GM23338 (cell line): ENCODE results near the gene ACVR1C. TPM values are rescaled to one million over a fixed set of nuclear protein-coding genes. Genes with fewer than 3 reads are reported as not detected.

Source experiments
- ATAC-seq: fragments of 200-7000 bp; cut with Tn5 transposase; 3 replicates; pipeline ENCODE4 v1.9.1; 2020
- DNase-seq: peaks from one replicate; pipeline ENCODE4 v3.0.0-alpha.2; 2015; ENCODE audit warnings: low spot score
- H2AFZ ChIP-seq: fragments of 200-600 bp; sonication (generic); 2 replicates; pipeline ENCODE4 v1.8.0; 2016; ENCODE audit warnings: antibody characterized with exemption, mild to moderate bottlenecking, moderate library complexity
- H3F3A ChIP-seq: fragments of 200-600 bp; sonication (generic); replicated peaks from 2 replicates; pipeline ENCODE4 v1.8.0; 2017; ENCODE audit warnings: antibody characterized with exemption, mixed run types, low read depth
- H3K27ac ChIP-seq: fragments of 200-600 bp; sonication (generic); 2 replicates; pipeline ENCODE4 v1.6.1; 2016; ENCODE audit warnings: low read depth
- H3K27me3 ChIP-seq: fragments of 200-600 bp; sonication (generic); 2 replicates; pipeline ENCODE4 v1.8.0; 2016; ENCODE audit warnings: mild to moderate bottlenecking, mixed run types, moderate library complexity; ENCODE audit not compliant: insufficient read depth
- H3K36me3 ChIP-seq: fragments of 200-600 bp; sonication (generic); 2 replicates; pipeline ENCODE4 v1.8.0; 2016; ENCODE audit warnings: mild to moderate bottlenecking; ENCODE audit not compliant: insufficient read depth
- H3K4me1 ChIP-seq: fragments of 200-600 bp; sonication (generic); 2 replicates; pipeline ENCODE4 v1.8.0; 2016; ENCODE audit warnings: mild to moderate bottlenecking, moderate library complexity; ENCODE audit not compliant: insufficient read depth
- H3K4me2 ChIP-seq: fragments of 200-600 bp; sonication (generic); 2 replicates; pipeline ENCODE4 v1.7.1; 2017; ENCODE audit warnings: mixed run types
- H3K4me3 ChIP-seq: fragments of 200-600 bp; sonication (generic); 2 replicates; pipeline ENCODE4 v1.6.1; 2016; ENCODE audit warnings: mixed run types
- H3K79me2 ChIP-seq: fragments of 200-600 bp; sonication (generic); replicated peaks from 2 replicates; pipeline ENCODE4 v1.8.0; 2017; ENCODE audit warnings: mild to moderate bottlenecking; ENCODE audit not compliant: insufficient read depth
- H3K9me2 ChIP-seq: fragments of 200-600 bp; sonication (generic); 2 replicates; pipeline ENCODE4 v1.8.0; 2017; ENCODE audit not compliant: insufficient read depth
- H4K20me1 ChIP-seq: fragments of 200-600 bp; sonication (generic); replicated peaks from 2 replicates; pipeline ENCODE4 v1.8.0; 2017; ENCODE audit warnings: mild to moderate bottlenecking; ENCODE audit not compliant: insufficient read depth
- H3K27ac Mint-ChIP-seq: 2 replicates; pipeline ENCODE4 v1.8.0; 2020; ENCODE audit warnings: inconsistent platforms, mild to moderate bottlenecking, moderate library complexity, mixed read lengths
- H3K27me3 Mint-ChIP-seq: 3 replicates; pipeline ENCODE4 v1.8.0; 2022; ENCODE audit warnings: low read depth, mild to moderate bottlenecking, moderate library complexity, mixed read lengths, inconsistent platforms; ENCODE audit not compliant: insufficient read depth, poor library complexity
- H3K36me3 Mint-ChIP-seq: 3 replicates; pipeline ENCODE4 v1.8.0; 2021; ENCODE audit warnings: low read depth, mild to moderate bottlenecking, inconsistent platforms, moderate library complexity, mixed read lengths
- H3K4me1 Mint-ChIP-seq: 3 replicates; pipeline ENCODE4 v1.8.0; 2020; ENCODE audit warnings: mild to moderate bottlenecking, inconsistent platforms, mixed read lengths
- H3K4me3 Mint-ChIP-seq: 3 replicates; pipeline ENCODE4 v1.8.0; 2021; ENCODE audit warnings: moderate library complexity, mild to moderate bottlenecking, inconsistent platforms, mixed read lengths
- H3K9me3 Mint-ChIP-seq: 3 replicates; pipeline ENCODE4 v1.8.0; 2020; ENCODE audit warnings: moderate library complexity, mild to moderate bottlenecking, inconsistent platforms, mixed read lengths
- CREB1 ChIP-seq: fragments of 250-450 bp; sonication (Bioruptor Pico); IDR thresholded peaks from 2 replicates; pipeline ENCODE4 v1.5.0; 2020; ENCODE audit warnings: low read depth, mild to moderate bottlenecking, moderate library complexity
- CTCF ChIP-seq, 2 experiments: fragments of 200-600 bp in 1 of 2; sonication (generic) in 1 of 2; conservative IDR thresholded peaks; 2 replicates each; pipeline versions ENCODE4 v1.5.1 to v1.6.1; 2016 to 2017; ENCODE audit warnings: antibody characterized with exemption in 2 of 2, low read depth in 2 of 2, mild to moderate bottlenecking in 2 of 2, moderate library complexity in 1 of 2
- EZH2 ChIP-seq: fragments of 200-600 bp; sonication (generic); IDR thresholded peaks from one replicate; pipeline ENCODE4 v1.8.0; 2017; ENCODE audit warnings: antibody characterized with exemption, mild to moderate bottlenecking, low read depth; ENCODE audit not compliant: unreplicated experiment
- EZH2phosphoT487 ChIP-seq: fragments of 200-600 bp; sonication (generic); IDR thresholded peaks from one replicate; pipeline ENCODE4 v1.8.1; 2018; ENCODE audit warnings: antibody characterized with exemption; ENCODE audit not compliant: unreplicated experiment
- JUNB ChIP-seq: IDR thresholded peaks from one replicate; pipeline ENCODE4 v1.6.1; 2016; ENCODE audit warnings: antibody characterized with exemption; ENCODE audit not compliant: unreplicated experiment
- NANOG ChIP-seq: IDR thresholded peaks from 2 replicates; pipeline ENCODE4 v1.6.1; 2016; ENCODE audit warnings: antibody characterized with exemption, borderline replicate concordance
- POLR2AphosphoS5 ChIP-seq: IDR thresholded peaks from 2 replicates; pipeline ENCODE4 v1.6.1; 2016; ENCODE audit warnings: antibody characterized with exemption, low read depth
- STAT1 ChIP-seq: IDR thresholded peaks from one replicate; pipeline ENCODE4 v1.6.1; 2016; ENCODE audit warnings: antibody characterized with exemption; ENCODE audit not compliant: unreplicated experiment
- ZNF114 ChIP-seq: fragments of 250-450 bp; sonication (Bioruptor Pico); IDR thresholded peaks from 2 replicates; pipeline ENCODE4 v1.5.0; 2020; ENCODE audit warnings: mild to moderate bottlenecking, moderate library complexity
- ZNF331 ChIP-seq: fragments of 250-450 bp; sonication (Bioruptor Pico); IDR thresholded peaks from 2 replicates; pipeline ENCODE4 v1.5.0; 2020; ENCODE audit warnings: low read depth, mild to moderate bottlenecking, moderate library complexity
- long read RNA-seq: library from polyadenylated mRNA; unstranded; transcript quantifications from one replicate; pipeline ENCODE4 v2.0.0, GENCODE V29; 2020; ENCODE audit not compliant: unreplicated experiment
- polyA plus RNA-seq: library from polyadenylated mRNA; unstranded; fragments of >200 nt; fragmentation: Nextera tagmentation; extraction: Ambion mirVana; gene quantifications from 2 replicates; pipeline ENCODE4 v1.2.1, GENCODE V29; 2016
- total RNA-seq: library from RNA; depleted of rRNA; stranded (reverse); fragments of >200 nt; shearing (Covaris generic); gene quantifications from 2 replicates; pipeline ENCODE4 v1.2.3, GENCODE V29; 2014; rRNA removed
- TF ChIP-seq, protein P1 (sequence below): IDR thresholded peaks from one replicate; pipeline ENCODE4 v1.6.1; 2018; ENCODE audit warnings: antibody characterized with exemption; ENCODE audit not compliant: unreplicated experiment
- TF ChIP-seq, protein P2 (sequence below): IDR thresholded peaks from 2 replicates; pipeline ENCODE4 v1.6.1; 2016; ENCODE audit warnings: antibody characterized with exemption

ACVR1C gene
- total RNA-seq (0.94 and 1.1 TPM in 2 replicates), polyA plus RNA-seq (0.45 and 0.61 TPM in 2 replicates)
- long read RNA-seq, partial matches to known transcripts, result 0 of 1 reads
- long read RNA-seq, other reads (novel, unspliced or antisense), result 1 of 1 reads

- Histone ChIP-seq H3K4me3 (peak within 1 kb of the TSS; percentile 85), H2AFZ (peak within 1 kb of the TSS; percentile 97), H4K20me1 (no peaks in the 10 kb centered on the region; the same call in 1 of the 2 replicates), H3K36me3 (no peaks in the 10 kb centered on the region), H3K27me3 (peaks cover 58% of the 10 kb centered on the region), H3K79me2 (no peaks in the 10 kb centered on the region), H3K27ac (no peak within 1 kb of the TSS), H3K4me1 (peaks cover 5% of the 10 kb centered on the region; the same call in 1 of the 2 replicates), H3F3A (no peaks in the 10 kb centered on the region), H3K4me2 (peak within 1 kb of the TSS; percentile 98), H3K9me2 (no peaks in the 10 kb centered on the region)
- Mint-ChIP-seq H3K9me3 (no peaks in the 10 kb centered on the region), H3K27ac (no peak within 1 kb of the TSS), H3K4me3 (peak within 1 kb of the TSS; percentile 75), H3K27me3 (peaks cover 45% of the 10 kb centered on the region), H3K4me1 (peaks cover 9% of the 10 kb centered on the region; the same call in 2 of the 3 replicates), H3K36me3 (no peaks in the 10 kb centered on the region)
- DNase-seq, result peak; percentile 98
- peak; percentile 88 for ATAC-seq
- TF ChIP-seq EZH2 (no peak), JUNB (no peak), CREB1 (peak; percentile 43), POLR2AphosphoS5 (no peak), CTCF (conservative IDR thresholded peaks at IDR 0.05; ENCODE audit: low read depth in 2 of 2) (peak; percentile 83 to 86), ZNF331 (CRISPR knock-in tag) (no peak), ZNF114 (CRISPR knock-in tag) (no peak), NANOG (no peak), EZH2phosphoT487 (no peak), STAT1 (no peak)
- TF ChIP-seq, protein P1, sequence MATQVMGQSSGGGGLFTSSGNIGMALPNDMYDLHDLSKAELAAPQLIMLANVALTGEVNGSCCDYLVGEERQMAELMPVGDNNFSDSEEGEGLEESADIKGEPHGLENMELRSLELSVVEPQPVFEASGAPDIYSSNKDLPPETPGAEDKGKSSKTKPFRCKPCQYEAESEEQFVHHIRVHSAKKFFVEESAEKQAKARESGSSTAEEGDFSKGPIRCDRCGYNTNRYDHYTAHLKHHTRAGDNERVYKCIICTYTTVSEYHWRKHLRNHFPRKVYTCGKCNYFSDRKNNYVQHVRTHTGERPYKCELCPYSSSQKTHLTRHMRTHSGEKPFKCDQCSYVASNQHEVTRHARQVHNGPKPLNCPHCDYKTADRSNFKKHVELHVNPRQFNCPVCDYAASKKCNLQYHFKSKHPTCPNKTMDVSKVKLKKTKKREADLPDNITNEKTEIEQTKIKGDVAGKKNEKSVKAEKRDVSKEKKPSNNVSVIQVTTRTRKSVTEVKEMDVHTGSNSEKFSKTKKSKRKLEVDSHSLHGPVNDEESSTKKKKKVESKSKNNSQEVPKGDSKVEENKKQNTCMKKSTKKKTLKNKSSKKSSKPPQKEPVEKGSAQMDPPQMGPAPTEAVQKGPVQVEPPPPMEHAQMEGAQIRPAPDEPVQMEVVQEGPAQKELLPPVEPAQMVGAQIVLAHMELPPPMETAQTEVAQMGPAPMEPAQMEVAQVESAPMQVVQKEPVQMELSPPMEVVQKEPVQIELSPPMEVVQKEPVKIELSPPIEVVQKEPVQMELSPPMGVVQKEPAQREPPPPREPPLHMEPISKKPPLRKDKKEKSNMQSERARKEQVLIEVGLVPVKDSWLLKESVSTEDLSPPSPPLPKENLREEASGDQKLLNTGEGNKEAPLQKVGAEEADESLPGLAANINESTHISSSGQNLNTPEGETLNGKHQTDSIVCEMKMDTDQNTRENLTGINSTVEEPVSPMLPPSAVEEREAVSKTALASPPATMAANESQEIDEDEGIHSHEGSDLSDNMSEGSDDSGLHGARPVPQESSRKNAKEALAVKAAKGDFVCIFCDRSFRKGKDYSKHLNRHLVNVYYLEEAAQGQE, result peak; percentile 45
- TF ChIP-seq, protein P2, sequence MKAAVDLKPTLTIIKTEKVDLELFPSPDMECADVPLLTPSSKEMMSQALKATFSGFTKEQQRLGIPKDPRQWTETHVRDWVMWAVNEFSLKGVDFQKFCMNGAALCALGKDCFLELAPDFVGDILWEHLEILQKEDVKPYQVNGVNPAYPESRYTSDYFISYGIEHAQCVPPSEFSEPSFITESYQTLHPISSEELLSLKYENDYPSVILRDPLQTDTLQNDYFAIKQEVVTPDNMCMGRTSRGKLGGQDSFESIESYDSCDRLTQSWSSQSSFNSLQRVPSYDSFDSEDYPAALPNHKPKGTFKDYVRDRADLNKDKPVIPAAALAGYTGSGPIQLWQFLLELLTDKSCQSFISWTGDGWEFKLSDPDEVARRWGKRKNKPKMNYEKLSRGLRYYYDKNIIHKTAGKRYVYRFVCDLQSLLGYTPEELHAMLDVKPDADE, result no peak
These were observed at the start of gene ACVR1C for GRCh38 chr2:157628477-157629415. Gene ACVR1C, minus strand, starts transcription at chr2:157628864. Its CDS starts 220 bp downstream, at chr2:157628644.
